ENCODE data around the gene HLCS. TPM values are rescaled to one million over a fixed set of nuclear protein-coding genes. Genes with fewer than 3 reads are reported as not detected.
A peak's percentile ranks its signal among the peaks of the same experiment; 100 is the strongest.

HLCS gene
- total RNA-seq, 2 donors from 2014 or later, result 6.9 to 10.0 TPM

- DNase-seq (ENCODE audit: low spot score), result no peak
- TF ChIP-seq CTCF (IDR thresholded peaks at IDR 0.05), result no peak
- Histone ChIP-seq H3K9me3 (no peaks in the 10 kb centered on the region), H3K27me3 (no peaks in the 10 kb centered on the region), H3K4me3 (no peak overlapping the region), H3K4me1 (no peaks in the 10 kb centered on the region), H3K27ac (no peak overlapping the region), H3K36me3 (no peaks in the 10 kb centered on the region)
Observed at GRCh38 chr21:36757196-36757595, 209.3 kb downstream of the HLCS start.

GRCh38 chr21:36756527-36756926, 209.9 kb downstream of the HLCS start:
- no peaks in the 10 kb centered on the region for H3K9me3 ChIP-seq
- no peak for DNase-seq (ENCODE audit: low spot score)
- H3K27me3 ChIP-seq, result no peaks in the 10 kb centered on the region
- H3K4me3 ChIP-seq, result no peak overlapping the region
- no peak overlapping the region for H3K27ac ChIP-seq
- no peak for TF ChIP-seq CTCF (IDR thresholded peaks at IDR 0.05)
- no peaks in the 10 kb centered on the region for H3K36me3 ChIP-seq
- H3K4me1 ChIP-seq, result no peaks in the 10 kb centered on the region

- no peaks in the 10 kb centered on the region for H3K9me3 ChIP-seq
- peak overlapping the region in 1 of 2 donors; percentile 6 for H3K27ac ChIP-seq
- H3K27me3 ChIP-seq, result no peaks in the 10 kb centered on the region
- H3K36me3 ChIP-seq, result no peaks in the 10 kb centered on the region
- H3K4me1 ChIP-seq, result no peaks in the 10 kb centered on the region
- no peak for TF ChIP-seq CTCF (IDR thresholded peaks at IDR 0.05)
- DNase-seq (ENCODE audit: low spot score), result no peak
- no peak overlapping the region for H3K4me3 ChIP-seq
Observed at GRCh38 chr21:36754241-36754898, 212.1 kb downstream of the HLCS start.

GRCh38 chr21:36753556-36753955, 212.9 kb downstream of the HLCS start:
- TF ChIP-seq CTCF (IDR thresholded peaks at IDR 0.05), result no peak
- Histone ChIP-seq H3K9me3 (no peaks in the 10 kb centered on the region), H3K4me3 (no peak overlapping the region), H3K36me3 (no peaks in the 10 kb centered on the region), H3K27me3 (no peaks in the 10 kb centered on the region), H3K27ac (peak overlapping the region in 1 of 2 donors; percentile 6), H3K4me1 (no peaks in the 10 kb centered on the region)
- DNase-seq (ENCODE audit: low spot score), result no peak

GRCh38 chr21:36751383-36751782, 215.1 kb downstream of the HLCS start:
- Histone ChIP-seq H3K4me1 (peaks cover 0 to 6% of the 10 kb centered on the region in 2 donors), H3K9me3 (no peaks in the 10 kb centered on the region), H3K27ac (no peak overlapping the region), H3K36me3 (no peaks in the 10 kb centered on the region), H3K4me3 (no peak overlapping the region), H3K27me3 (no peaks in the 10 kb centered on the region)
- no peak for TF ChIP-seq CTCF (IDR thresholded peaks at IDR 0.05)
- DNase-seq (ENCODE audit: low spot score), result no peak

- H3K36me3 ChIP-seq, result no peaks in the 10 kb centered on the region
- no peak overlapping the region for H3K4me3 ChIP-seq
- no peak for DNase-seq (ENCODE audit: low spot score)
- H3K27me3 ChIP-seq, result no peaks in the 10 kb centered on the region
- TF ChIP-seq CTCF (IDR thresholded peaks at IDR 0.05), result no peak
- peaks cover 0 to 6% of the 10 kb centered on the region in 2 donors for H3K4me1 ChIP-seq
- no peaks in the 10 kb centered on the region for H3K9me3 ChIP-seq
- H3K27ac ChIP-seq, result no peak overlapping the region
Observed at GRCh38 chr21:36750576-36750959, 215.9 kb downstream of the HLCS start.

Data from right atrium auricular region (tissue), 2 donors.